HFFc6 (cell line): ENCODE data around the gene MAGEA6. TPM values are rescaled to one million over a fixed set of nuclear protein-coding genes. Genes with fewer than 3 reads are reported as not detected.
"Not testable (repeated sequence)": the region's sequence is repeated elsewhere in the genome, so short reads cannot be mapped to it uniquely, and the experiment has no call there.

Experiments used
- DNase-seq: peaks from one replicate; pipeline ENCODE4 v3.0.0-alpha.2; 2018
- H3K27ac Mint-ChIP-seq: 2 replicates; pipeline ENCODE4 v1.8.0; 2020; ENCODE audit warnings: mild to moderate bottlenecking, mixed read lengths
- H3K27me3 Mint-ChIP-seq: 2 replicates; pipeline ENCODE4 v1.8.0; 2021; ENCODE audit warnings: mild to moderate bottlenecking, moderate library complexity, mixed read lengths; ENCODE audit not compliant: insufficient read depth
- H3K36me3 Mint-ChIP-seq: 2 replicates; pipeline ENCODE4 v1.8.0; 2021; ENCODE audit warnings: low read depth, mixed read lengths
- H3K4me1 Mint-ChIP-seq: 2 replicates; pipeline ENCODE4 v1.8.0; 2020; ENCODE audit warnings: low read depth, mixed read lengths
- H3K4me3 Mint-ChIP-seq: 2 replicates; pipeline ENCODE4 v1.8.0; 2020; ENCODE audit warnings: mild to moderate bottlenecking, moderate library complexity, mixed read lengths
- H3K9me3 Mint-ChIP-seq: 2 replicates; pipeline ENCODE4 v1.8.0; 2020; ENCODE audit warnings: mild to moderate bottlenecking, mixed read lengths
- CTCF ChIP-seq: fragments of 200-600 bp; sonication (generic); IDR thresholded peaks from 2 replicates; pipeline ENCODE4 v1.5.0; 2021; ENCODE audit warnings: antibody characterized with exemption, mild to moderate bottlenecking
- long read RNA-seq: library from polyadenylated mRNA; unstranded; transcript quantifications from one replicate; pipeline ENCODE4 v2.0.0, GENCODE V29; 2019
- total RNA-seq, 6 experiments: library from RNA; stranded (reverse); fragmentation: NEBNext Ultra II Directional; extraction: Animal tissue kit (Norgen Biotek cat#: 25700); gene quantifications; 2 replicates in 1 of 6; 3 replicates in 5 of 6; pipeline ENCODE4 v1.2.3, GENCODE V29; 2021

The MAGEA6 gene
- under 1 TPM in 2 of 6 experiments, not detected in 4; 0.12 to 0.18 TPM for total RNA-seq
- long read RNA-seq: 0 reads

- not testable (repeated sequence) for H3K27ac Mint-ChIP-seq, H3K9me3 Mint-ChIP-seq, DNase-seq, H3K4me3 Mint-ChIP-seq, H3K27me3 Mint-ChIP-seq, H3K4me1 Mint-ChIP-seq, H3K36me3 Mint-ChIP-seq
Observed at GRCh38 chrX:152769549-152770289, at the start of gene MAGEA6. Gene MAGEA6, minus strand, starts transcription at chrX:152769689. Its CDS starts 2,039 bp downstream, at chrX:152767650.

- Mint-ChIP-seq H3K36me3 (no peaks in the 10 kb centered on the region), H3K4me1 (peaks cover 42% of the 10 kb centered on the region), H3K9me3 (no peaks in the 10 kb centered on the region), H3K27me3 (no peaks in the 10 kb centered on the region; the same call in 1 of the 2 replicates), H3K4me3 (peak overlapping the region; percentile 39; the same call in 1 of the 2 replicates), H3K27ac (peak overlapping the region; percentile 79)
- DNase-seq: no peak
- TF ChIP-seq CTCF: no peak
Observed at GRCh38 chrX:152819266-152819665, 49.8 kb upstream of the MAGEA6 start.

- peaks cover 51% of the 10 kb centered on the region for H3K4me1 Mint-ChIP-seq
- H3K9me3 Mint-ChIP-seq: no peaks in the 10 kb centered on the region
- no peaks in the 10 kb centered on the region for H3K36me3 Mint-ChIP-seq
- peak overlapping the region; percentile 43 for H3K27ac Mint-ChIP-seq
- no peak overlapping the region for H3K4me3 Mint-ChIP-seq
- H3K27me3 Mint-ChIP-seq: no peaks in the 10 kb centered on the region; the same call in 1 of the 2 replicates
- TF ChIP-seq CTCF: no peak
- DNase-seq: no peak
Observed at GRCh38 chrX:152818356-152818755, 48.9 kb upstream of the MAGEA6 start.

- Mint-ChIP-seq H3K4me3 (no peak overlapping the region), H3K27ac (peak overlapping the region; percentile 55; the same call in 1 of the 2 replicates), H3K4me1 (peaks cover 56% of the 10 kb centered on the region), H3K36me3 (no peaks in the 10 kb centered on the region), H3K27me3 (peaks cover 2% of the 10 kb centered on the region), H3K9me3 (no peaks in the 10 kb centered on the region)
- peak; percentile 41 for DNase-seq
- TF ChIP-seq CTCF: peak; percentile 71
Observed at GRCh38 chrX:152817078-152817764, 47.7 kb upstream of the MAGEA6 start.

- no peak for DNase-seq
- Mint-ChIP-seq H3K36me3 (no peaks in the 10 kb centered on the region), H3K4me1 (peaks cover 41% of the 10 kb centered on the region), H3K27me3 (peaks cover 2% of the 10 kb centered on the region; the same call in 1 of the 2 replicates), H3K9me3 (no peaks in the 10 kb centered on the region), H3K27ac (no peak overlapping the region), H3K4me3 (peak overlapping the region; percentile 76)
- no peak for TF ChIP-seq CTCF
Observed at GRCh38 chrX:152814048-152814447, 44.6 kb upstream of the MAGEA6 start.

GRCh38 chrX:152813206-152813605 lies 43.7 kb upstream of the MAGEA6 start:
- no peak for DNase-seq
- Mint-ChIP-seq H3K9me3 (no peaks in the 10 kb centered on the region), H3K27ac (no peak overlapping the region; the same call in 1 of the 2 replicates), H3K36me3 (no peaks in the 10 kb centered on the region), H3K4me1 (peaks cover 33% of the 10 kb centered on the region), H3K27me3 (peaks cover 2% of the 10 kb centered on the region; the same call in 1 of the 2 replicates), H3K4me3 (peak overlapping the region; percentile 76)
- TF ChIP-seq CTCF: no peak
